ENCODE results near the gene GRIA3.

The GRIA3 gene

DNA sequence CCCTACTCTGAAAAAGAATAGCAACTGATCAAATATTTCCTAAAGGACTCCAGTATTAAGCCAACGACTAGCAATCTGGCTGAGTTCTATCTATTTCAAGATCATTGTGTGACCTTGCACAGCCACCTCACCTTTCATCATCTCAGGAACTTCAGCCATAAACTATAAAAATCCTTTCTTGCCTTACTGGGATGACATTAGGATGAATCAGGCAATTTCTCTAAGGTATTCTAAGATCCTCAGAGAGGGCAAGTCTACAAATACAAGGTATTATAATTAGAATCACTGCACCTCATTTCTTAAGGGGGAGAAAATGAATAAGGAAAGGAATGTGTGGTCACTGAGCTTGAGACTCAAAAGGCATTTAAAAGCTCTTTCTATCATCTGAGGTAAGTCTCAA, 152.6 kb downstream of the GRIA3 start:
- Histone ChIP-seq H3K4me3 (ENCODE audit: severe bottlenecking) (no peak overlapping the region), H3K9me3 (ENCODE audit: severe bottlenecking) (no peaks in the 10 kb centered on the region), H3K36me3 (ENCODE audit: low read depth) (no peaks in the 10 kb centered on the region), H3K27me3 (ENCODE audit: insufficient read depth, poor library complexity, severe bottlenecking) (no peaks in the 10 kb centered on the region), H3K27ac (ENCODE audit: poor library complexity, severe bottlenecking) (no peak overlapping the region), H3K4me1 (ENCODE audit: insufficient read depth, poor library complexity, severe bottlenecking) (no peaks in the 10 kb centered on the region)
- DNase-seq (ENCODE audit: low spot score), result no peak
- TF ChIP-seq, protein P1, sequence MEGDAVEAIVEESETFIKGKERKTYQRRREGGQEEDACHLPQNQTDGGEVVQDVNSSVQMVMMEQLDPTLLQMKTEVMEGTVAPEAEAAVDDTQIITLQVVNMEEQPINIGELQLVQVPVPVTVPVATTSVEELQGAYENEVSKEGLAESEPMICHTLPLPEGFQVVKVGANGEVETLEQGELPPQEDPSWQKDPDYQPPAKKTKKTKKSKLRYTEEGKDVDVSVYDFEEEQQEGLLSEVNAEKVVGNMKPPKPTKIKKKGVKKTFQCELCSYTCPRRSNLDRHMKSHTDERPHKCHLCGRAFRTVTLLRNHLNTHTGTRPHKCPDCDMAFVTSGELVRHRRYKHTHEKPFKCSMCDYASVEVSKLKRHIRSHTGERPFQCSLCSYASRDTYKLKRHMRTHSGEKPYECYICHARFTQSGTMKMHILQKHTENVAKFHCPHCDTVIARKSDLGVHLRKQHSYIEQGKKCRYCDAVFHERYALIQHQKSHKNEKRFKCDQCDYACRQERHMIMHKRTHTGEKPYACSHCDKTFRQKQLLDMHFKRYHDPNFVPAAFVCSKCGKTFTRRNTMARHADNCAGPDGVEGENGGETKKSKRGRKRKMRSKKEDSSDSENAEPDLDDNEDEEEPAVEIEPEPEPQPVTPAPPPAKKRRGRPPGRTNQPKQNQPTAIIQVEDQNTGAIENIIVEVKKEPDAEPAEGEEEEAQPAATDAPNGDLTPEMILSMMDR (IDR thresholded peaks at IDR 0.05; ENCODE audit: poor library complexity, severe bottlenecking), result no peak
- ATAC-seq (ENCODE audit: low read depth), result no peak; the same call in 2 of the 3 replicates

GRCh38 chrX:123337886-123338639, 154.0 kb downstream of the GRIA3 start:
- Histone ChIP-seq H3K27me3 (ENCODE audit: insufficient read depth, poor library complexity, severe bottlenecking) (no peaks in the 10 kb centered on the region), H3K4me1 (ENCODE audit: insufficient read depth, poor library complexity, severe bottlenecking) (no peaks in the 10 kb centered on the region), H3K36me3 (ENCODE audit: low read depth) (no peaks in the 10 kb centered on the region), H3K4me3 (ENCODE audit: severe bottlenecking) (no peak overlapping the region), H3K9me3 (ENCODE audit: severe bottlenecking) (no peaks in the 10 kb centered on the region), H3K27ac (ENCODE audit: poor library complexity, severe bottlenecking) (no peak overlapping the region)
- TF ChIP-seq, protein P1 (IDR thresholded peaks at IDR 0.05; ENCODE audit: poor library complexity, severe bottlenecking), result no peak
- DNase-seq (ENCODE audit: low spot score) (no peak), ATAC-seq (ENCODE audit: low read depth) (no peak)

DNA sequence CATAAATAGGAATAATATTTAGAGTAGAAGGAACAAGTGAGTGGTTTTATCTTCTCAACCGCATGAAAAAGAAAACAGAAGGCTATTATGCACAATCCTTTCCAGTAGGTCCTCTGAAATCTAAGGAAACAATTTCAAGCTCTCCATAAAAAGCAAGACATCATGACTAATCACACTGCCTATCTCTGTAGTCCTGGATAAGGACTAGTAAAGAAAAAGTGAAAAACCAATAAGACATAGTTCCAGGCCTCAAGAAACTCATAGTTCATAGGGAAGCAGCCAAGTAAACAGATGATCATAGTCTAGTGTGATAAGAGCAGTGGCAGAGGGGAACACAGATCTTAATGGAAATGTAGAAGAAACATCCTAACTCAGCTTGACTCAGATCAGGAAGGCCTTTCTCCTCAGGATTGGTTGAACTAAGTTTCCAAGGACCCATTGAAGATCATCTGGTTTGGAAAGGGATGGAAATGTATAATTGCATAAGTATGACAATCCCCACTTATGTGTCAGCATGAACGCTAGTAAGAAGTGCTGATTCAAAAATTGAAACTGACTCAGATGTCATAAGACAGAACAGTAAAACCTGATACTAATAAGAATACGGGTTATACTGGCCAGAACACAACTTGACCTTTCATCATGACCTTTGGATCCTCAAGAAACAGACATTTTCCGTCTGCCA, 155.3 kb downstream of the GRIA3 start:
- no peak for DNase-seq (ENCODE audit: low spot score)
- no peaks in the 10 kb centered on the region for H3K4me1 ChIP-seq (ENCODE audit: insufficient read depth, poor library complexity, severe bottlenecking)
- no peaks in the 10 kb centered on the region for H3K36me3 ChIP-seq (ENCODE audit: low read depth)
- TF ChIP-seq, protein P1 (IDR thresholded peaks at IDR 0.05; ENCODE audit: poor library complexity, severe bottlenecking), result no peak
- no peaks in the 10 kb centered on the region for H3K9me3 ChIP-seq (ENCODE audit: severe bottlenecking)
- peak; percentile 35; the same call in 1 of the 3 replicates for ATAC-seq (ENCODE audit: low read depth)
- no peak overlapping the region for H3K27ac ChIP-seq (ENCODE audit: poor library complexity, severe bottlenecking)
- H3K4me3 ChIP-seq (ENCODE audit: severe bottlenecking), result no peak overlapping the region
- H3K27me3 ChIP-seq (ENCODE audit: insufficient read depth, poor library complexity, severe bottlenecking), result no peaks in the 10 kb centered on the region

DNA sequence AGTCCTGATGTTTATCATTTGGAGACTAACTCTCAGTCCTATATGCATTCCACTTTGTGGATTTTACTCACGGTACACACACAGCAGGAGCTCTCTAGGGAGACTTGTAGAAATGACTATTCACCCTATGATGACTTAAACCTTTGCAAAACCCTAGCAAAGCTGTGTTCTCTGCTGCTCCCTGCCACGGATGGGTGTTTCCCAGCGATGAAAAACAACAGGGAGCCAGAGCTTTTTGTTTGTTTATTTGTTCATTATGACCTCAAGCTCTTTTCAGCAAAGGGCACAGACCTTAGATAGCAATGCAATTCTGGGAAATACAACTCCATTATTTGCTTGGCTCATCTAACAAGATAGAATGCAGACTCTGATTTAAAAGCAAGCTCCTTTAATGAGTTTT, 156.6 kb downstream of the GRIA3 start:
- H3K4me3 ChIP-seq (ENCODE audit: severe bottlenecking), result no peak overlapping the region
- H3K4me1 ChIP-seq (ENCODE audit: insufficient read depth, poor library complexity, severe bottlenecking), result no peaks in the 10 kb centered on the region
- TF ChIP-seq, protein P1 (IDR thresholded peaks at IDR 0.05; ENCODE audit: poor library complexity, severe bottlenecking), result no peak
- no peaks in the 10 kb centered on the region for H3K27me3 ChIP-seq (ENCODE audit: insufficient read depth, poor library complexity, severe bottlenecking)
- no peaks in the 10 kb centered on the region for H3K9me3 ChIP-seq (ENCODE audit: severe bottlenecking)
- no peaks in the 10 kb centered on the region for H3K36me3 ChIP-seq (ENCODE audit: low read depth)
- DNase-seq (ENCODE audit: low spot score), result no peak
- no peak for ATAC-seq (ENCODE audit: low read depth)
- H3K27ac ChIP-seq (ENCODE audit: poor library complexity, severe bottlenecking), result no peak overlapping the region

GRCh38 chrX:123348468-123348867, 164.4 kb downstream of the GRIA3 start:
- no peaks in the 10 kb centered on the region for H3K36me3 ChIP-seq (ENCODE audit: low read depth)
- TF ChIP-seq, protein P1 (IDR thresholded peaks at IDR 0.05; ENCODE audit: poor library complexity, severe bottlenecking), result no peak
- DNase-seq (ENCODE audit: low spot score) (no peak), ATAC-seq (ENCODE audit: low read depth) (no peak)
- H3K27ac ChIP-seq (ENCODE audit: poor library complexity, severe bottlenecking), result no peak overlapping the region
- no peaks in the 10 kb centered on the region for H3K27me3 ChIP-seq (ENCODE audit: insufficient read depth, poor library complexity, severe bottlenecking)
- no peak overlapping the region for H3K4me3 ChIP-seq (ENCODE audit: severe bottlenecking)
- no peaks in the 10 kb centered on the region for H3K9me3 ChIP-seq (ENCODE audit: severe bottlenecking)
- no peaks in the 10 kb centered on the region for H3K4me1 ChIP-seq (ENCODE audit: insufficient read depth, poor library complexity, severe bottlenecking)
